Activated naive CD8-positive, alpha-beta T cell treated with anti-CD3 and anti-CD28 coated beads for 36 hours (primary cell): ENCODE data around the gene ADPRHL1. TPM values are rescaled to one million over a fixed set of nuclear protein-coding genes. Genes with fewer than 3 reads are reported as not detected.
"Not testable (repeated sequence)": the region's sequence is repeated elsewhere in the genome, so short reads cannot be mapped to it uniquely, and the experiment has no call there.

ENCODE experiments used
- DNase-seq: peaks from one replicate; pipeline ENCODE4 v3.0.0; 2021
- H3K27ac Mint-ChIP-seq: one replicate; pipeline ENCODE4 v1.8.0; 2022; ENCODE audit warnings: mild to moderate bottlenecking, moderate library complexity, mixed read lengths
- H3K27me3 Mint-ChIP-seq: one replicate; pipeline ENCODE4 v1.8.0; 2022; ENCODE audit warnings: mild to moderate bottlenecking, mixed read lengths
- H3K36me3 Mint-ChIP-seq: one replicate; pipeline ENCODE4 v1.8.0; 2021; ENCODE audit warnings: mild to moderate bottlenecking, mixed read lengths
- H3K4me1 Mint-ChIP-seq: one replicate; pipeline ENCODE4 v1.8.0; 2021; ENCODE audit warnings: mixed read lengths
- H3K4me3 Mint-ChIP-seq: one replicate; pipeline ENCODE4 v1.8.0; 2022; ENCODE audit warnings: mild to moderate bottlenecking, moderate library complexity, mixed read lengths
- H3K9me3 Mint-ChIP-seq: one replicate; pipeline ENCODE4 v1.8.0; 2022; ENCODE audit warnings: mixed read lengths
- total RNA-seq, 2 experiments: library from RNA; stranded (reverse); gene quantifications; one replicate each; pipeline ENCODE4 v1.2.3, GENCODE V29; 2021

The ADPRHL1 gene
- total RNA-seq, 2 experiments from 2014 or later, result 0.44 to 0.56 TPM

GRCh38 chr13:113378825-113379224 lies 74.5 kb downstream of the ADPRHL1 start:
- no peak for DNase-seq
- no peak overlapping the region for H3K27ac Mint-ChIP-seq
- no peak overlapping the region for H3K4me3 Mint-ChIP-seq
- H3K27me3 Mint-ChIP-seq, result peaks cover 8% of the 10 kb centered on the region
- H3K4me1 Mint-ChIP-seq, result no peaks in the 10 kb centered on the region
- no peaks in the 10 kb centered on the region for H3K36me3 Mint-ChIP-seq
- H3K9me3 Mint-ChIP-seq, result peaks cover 15% of the 10 kb centered on the region

- H3K36me3 Mint-ChIP-seq, result no peaks in the 10 kb centered on the region
- H3K4me1 Mint-ChIP-seq, result no peaks in the 10 kb centered on the region
- H3K27ac Mint-ChIP-seq, result no peak overlapping the region
- no peaks in the 10 kb centered on the region for H3K9me3 Mint-ChIP-seq
- no peak overlapping the region for H3K4me3 Mint-ChIP-seq
- peaks cover 8% of the 10 kb centered on the region for H3K27me3 Mint-ChIP-seq
- no peak for DNase-seq
Observed at GRCh38 chr13:113374511-113375175, 78.6 kb downstream of the ADPRHL1 start.

- Mint-ChIP-seq H3K4me3 (no peak overlapping the region), H3K27ac (no peak overlapping the region)
Observed at GRCh38 chr13:113373811-113374485, 79.3 kb downstream of the ADPRHL1 start.

GRCh38 chr13:113371701-113372100 lies 81.6 kb downstream of the ADPRHL1 start:
- H3K27ac Mint-ChIP-seq, DNase-seq, H3K9me3 Mint-ChIP-seq, H3K36me3 Mint-ChIP-seq, H3K27me3 Mint-ChIP-seq, H3K4me1 Mint-ChIP-seq, H3K4me3 Mint-ChIP-seq: not testable (repeated sequence)

More at GRCh38 chr13:113373811-113374485, 79.3 kb downstream of the ADPRHL1 start:
- H3K36me3 Mint-ChIP-seq, result no peaks in the 10 kb centered on the region
- no peak for DNase-seq
- no peaks in the 10 kb centered on the region for H3K4me1 Mint-ChIP-seq
- no peaks in the 10 kb centered on the region for H3K9me3 Mint-ChIP-seq
- peaks cover 8% of the 10 kb centered on the region for H3K27me3 Mint-ChIP-seq

GRCh38 chr13:113371061-113371460 lies 82.2 kb downstream of the ADPRHL1 start:
- Mint-ChIP-seq H3K9me3 (no peaks in the 10 kb centered on the region), H3K27ac (no peak overlapping the region), H3K4me3 (no peak overlapping the region), H3K27me3 (peaks cover 5% of the 10 kb centered on the region), H3K36me3 (no peaks in the 10 kb centered on the region), H3K4me1 (no peaks in the 10 kb centered on the region)
- no peak for DNase-seq

GRCh38 chr13:113369881-113370280 lies 83.4 kb downstream of the ADPRHL1 start:
- DNase-seq, result no peak
- H3K27ac Mint-ChIP-seq, result no peak overlapping the region
- H3K4me1 Mint-ChIP-seq, result no peaks in the 10 kb centered on the region
- H3K27me3 Mint-ChIP-seq, result peaks cover 14% of the 10 kb centered on the region
- no peaks in the 10 kb centered on the region for H3K36me3 Mint-ChIP-seq
- H3K9me3 Mint-ChIP-seq, result no peaks in the 10 kb centered on the region
- H3K4me3 Mint-ChIP-seq, result no peak overlapping the region

- Mint-ChIP-seq H3K9me3 (no peaks in the 10 kb centered on the region), H3K4me1 (no peaks in the 10 kb centered on the region), H3K4me3 (no peak overlapping the region), H3K27ac (no peak overlapping the region), H3K27me3 (peaks cover 14% of the 10 kb centered on the region), H3K36me3 (no peaks in the 10 kb centered on the region)
- no peak for DNase-seq
Observed at GRCh38 chr13:113369189-113369588, 84.1 kb downstream of the ADPRHL1 start.

- H3K27ac Mint-ChIP-seq, H3K36me3 Mint-ChIP-seq, H3K9me3 Mint-ChIP-seq, H3K4me1 Mint-ChIP-seq, DNase-seq, H3K4me3 Mint-ChIP-seq: not testable (repeated sequence)
- H3K27me3 Mint-ChIP-seq, result peaks cover 15% of the 10 kb centered on the region
Observed at GRCh38 chr13:113368353-113368752, 84.9 kb downstream of the ADPRHL1 start.

GRCh38 chr13:113367771-113368170 lies 85.5 kb downstream of the ADPRHL1 start:
- Mint-ChIP-seq H3K27ac (no peak overlapping the region), H3K36me3 (no peaks in the 10 kb centered on the region), H3K4me3 (no peak overlapping the region), H3K27me3 (peaks cover 20% of the 10 kb centered on the region), H3K9me3 (no peaks in the 10 kb centered on the region), H3K4me1 (no peaks in the 10 kb centered on the region)
- DNase-seq, result no peak

GRCh38 chr13:113367020-113367560 lies 86.2 kb downstream of the ADPRHL1 start:
- no peak overlapping the region for H3K27ac Mint-ChIP-seq

GRCh38 chr13:113365971-113366588 lies 87.2 kb downstream of the ADPRHL1 start:
- no peaks in the 10 kb centered on the region for H3K9me3 Mint-ChIP-seq
- no peaks in the 10 kb centered on the region for H3K4me1 Mint-ChIP-seq
- H3K4me3 Mint-ChIP-seq, result peak overlapping the region; percentile 3
- H3K36me3 Mint-ChIP-seq, result no peaks in the 10 kb centered on the region
- no peak overlapping the region for H3K27ac Mint-ChIP-seq
- DNase-seq, result no peak
- peaks cover 36% of the 10 kb centered on the region for H3K27me3 Mint-ChIP-seq

More at GRCh38 chr13:113367020-113367560, 86.2 kb downstream of the ADPRHL1 start:
- Mint-ChIP-seq H3K4me3 (no peak overlapping the region), H3K9me3 (no peaks in the 10 kb centered on the region), H3K36me3 (no peaks in the 10 kb centered on the region), H3K4me1 (no peaks in the 10 kb centered on the region), H3K27me3 (peaks cover 27% of the 10 kb centered on the region)
- DNase-seq, result no peak

GRCh38 chr13:113365583-113365970 lies 87.7 kb downstream of the ADPRHL1 start:
- no peaks in the 10 kb centered on the region for H3K4me1 Mint-ChIP-seq
- H3K27ac Mint-ChIP-seq, result no peak overlapping the region
- H3K36me3 Mint-ChIP-seq, result no peaks in the 10 kb centered on the region
- H3K27me3 Mint-ChIP-seq, result peaks cover 40% of the 10 kb centered on the region
- peak overlapping the region; percentile 3 for H3K4me3 Mint-ChIP-seq
- DNase-seq, result no peak
- H3K9me3 Mint-ChIP-seq, result no peaks in the 10 kb centered on the region

GRCh38 chr13:113364901-113365582 lies 88.2 kb downstream of the ADPRHL1 start:
- H3K27me3 Mint-ChIP-seq, result peaks cover 45% of the 10 kb centered on the region

GRCh38 chr13:113364311-113364889 lies 88.9 kb downstream of the ADPRHL1 start:
- H3K27me3 Mint-ChIP-seq, result peaks cover 50% of the 10 kb centered on the region
- no peaks in the 10 kb centered on the region for H3K9me3 Mint-ChIP-seq
- H3K4me3 Mint-ChIP-seq, result no peak overlapping the region
- DNase-seq, result no peak
- H3K36me3 Mint-ChIP-seq, result no peaks in the 10 kb centered on the region
- H3K4me1 Mint-ChIP-seq, result no peaks in the 10 kb centered on the region
- H3K27ac Mint-ChIP-seq, result no peak overlapping the region

More at GRCh38 chr13:113364901-113365582, 88.2 kb downstream of the ADPRHL1 start:
- no peaks in the 10 kb centered on the region for H3K9me3 Mint-ChIP-seq
- H3K4me1 Mint-ChIP-seq, result no peaks in the 10 kb centered on the region
- no peaks in the 10 kb centered on the region for H3K36me3 Mint-ChIP-seq
- H3K4me3 Mint-ChIP-seq, result no peak overlapping the region
- no peak for DNase-seq
- no peak overlapping the region for H3K27ac Mint-ChIP-seq
